Neural cell (in vitro differentiated cells): ENCODE data around the gene ZNF407. TPM values are rescaled to one million over a fixed set of nuclear protein-coding genes. Genes with fewer than 3 reads are reported as not detected.

ENCODE experiments used
- H2AFZ ChIP-seq: fragments of 200-600, 300-800 bp; sonication (generic), shearing (Covaris generic); 2 replicates; pipeline ENCODE4 v1.6.0; 2014; ENCODE audit warnings: low read depth, mild to moderate bottlenecking, antibody characterized with exemption, low read length, moderate library complexity
- H3F3A ChIP-seq: fragments of 200-600 bp; shearing (Covaris generic); 2 replicates; pipeline ENCODE4 v1.6.1; 2016; ENCODE audit warnings: mild to moderate bottlenecking, moderate library complexity, mixed read lengths, antibody characterized with exemption, low read length; ENCODE audit not compliant: insufficient read depth, poor library complexity, severe bottlenecking
- H3K27ac ChIP-seq: fragments of 200-600, 300-800 bp; sonication (generic), shearing (Covaris generic); 2 replicates; pipeline ENCODE4 v1.5.1; 2014; ENCODE audit warnings: mild to moderate bottlenecking, low read length, moderate library complexity
- H3K27me3 ChIP-seq: fragments of 300-800, 200-600 bp; sonication (generic), shearing (Covaris generic); 2 replicates; pipeline ENCODE4 v1.6.0; 2014; ENCODE audit warnings: mild to moderate bottlenecking, low read depth, low read length, moderate library complexity; ENCODE audit not compliant: insufficient read depth
- H3K36me3 ChIP-seq: fragments of 300-800, 200-600 bp; sonication (generic), shearing (Covaris generic); 2 replicates; pipeline ENCODE4 v1.5.1; 2014; ENCODE audit warnings: mild to moderate bottlenecking, antibody characterized with exemption, low read length, moderate library complexity; ENCODE audit not compliant: insufficient read depth
- H3K4me2 ChIP-seq: fragments of 300-800, 200-600 bp; sonication (generic), shearing (Covaris generic); 2 replicates; pipeline ENCODE4 v1.6.0; 2014; ENCODE audit warnings: mild to moderate bottlenecking, low read length
- H3K4me3 ChIP-seq: fragments of 300-800, 200-600 bp; sonication (generic), shearing (Covaris generic); 2 replicates; pipeline ENCODE4 v1.5.1; 2014; ENCODE audit warnings: mild to moderate bottlenecking, low read length, moderate library complexity
- H3K79me2 ChIP-seq: fragments of 200-600 bp; shearing (Covaris generic); replicated peaks from 2 replicates; pipeline ENCODE4 v1.6.0; 2014; ENCODE audit warnings: mild to moderate bottlenecking, low read length, moderate library complexity; ENCODE audit not compliant: insufficient read depth
- H3K9ac ChIP-seq: fragments of 300-800, 200-600 bp; sonication (generic), shearing (Covaris generic); 2 replicates; pipeline ENCODE4 v1.6.1; 2016; ENCODE audit warnings: mild to moderate bottlenecking, low read length, mixed read lengths
- H3K9me2 ChIP-seq: fragments of 200-600 bp; shearing (Covaris generic); 2 replicates; pipeline ENCODE4 v1.6.1; 2016; ENCODE audit warnings: mild to moderate bottlenecking, low read length, mixed read lengths; ENCODE audit not compliant: insufficient read depth
- H3K9me3 ChIP-seq: fragments of 200-600, 300-800 bp; sonication (generic), shearing (Covaris generic); 2 replicates; pipeline ENCODE4 v1.6.1; 2016; ENCODE audit warnings: mild to moderate bottlenecking, mixed run types, low read length, moderate library complexity, mixed read lengths
- H4K20me1 ChIP-seq: fragments of 200-600 bp; shearing (Covaris generic); 2 replicates; pipeline ENCODE4 v1.6.1; 2016; ENCODE audit warnings: mild to moderate bottlenecking, mixed run types; ENCODE audit not compliant: insufficient read depth
- CTCF ChIP-seq: fragments of 450-650 bp; IDR thresholded peaks from 2 replicates; pipeline ENCODE4 v1.5.1; 2014; ENCODE audit warnings: antibody characterized with exemption, mild to moderate bottlenecking, moderate library complexity; ENCODE audit not compliant: poor library complexity, severe bottlenecking
- EP300 ChIP-seq: fragments of 450-650 bp; conservative IDR thresholded peaks from 2 replicates; pipeline ENCODE4 v1.6.1; 2014; ENCODE audit warnings: antibody characterized with exemption, mild to moderate bottlenecking, moderate library complexity; ENCODE audit not compliant: poor library complexity, severe bottlenecking
- EZH2 ChIP-seq: fragments of 200-600, 300-800 bp; shearing (Covaris generic), sonication (generic); IDR thresholded peaks from 2 replicates; pipeline ENCODE4 v1.6.1; 2014; ENCODE audit warnings: antibody characterized with exemption, low read length, borderline replicate concordance, mild to moderate bottlenecking; ENCODE audit not compliant: insufficient read depth, poor library complexity, severe bottlenecking
- MXI1 ChIP-seq: fragments of 450-650 bp; conservative IDR thresholded peaks from 2 replicates; pipeline ENCODE4 v1.6.1; 2014; ENCODE audit warnings: antibody characterized with exemption, mild to moderate bottlenecking; ENCODE audit not compliant: poor library complexity, severe bottlenecking
- POLR2AphosphoS5 ChIP-seq: IDR thresholded peaks from 2 replicates; pipeline ENCODE4 v1.6.1; 2012
- RAD21 ChIP-seq: fragments of 450-650 bp; conservative IDR thresholded peaks from 2 replicates; pipeline ENCODE4 v1.6.1; 2014; ENCODE audit warnings: antibody characterized with exemption, mild to moderate bottlenecking, moderate library complexity
- REST ChIP-seq: IDR thresholded peaks from 2 replicates; pipeline ENCODE4 v1.6.1; 2012; ENCODE audit warnings: borderline replicate concordance
- SMC3 ChIP-seq: fragments of 450-650 bp; conservative IDR thresholded peaks from 2 replicates; pipeline ENCODE4 v1.6.1; 2014; ENCODE audit warnings: antibody characterized with exemption, mild to moderate bottlenecking, moderate library complexity; ENCODE audit not compliant: poor library complexity
- TAF1 ChIP-seq: IDR thresholded peaks from 2 replicates; pipeline ENCODE4 v1.6.1; 2012; ENCODE audit warnings: low read depth
- polyA plus RNA-seq: library from polyadenylated mRNA; depleted of rRNA; stranded (reverse); fragments of >200 nt; gene quantifications from 2 replicates; pipeline ENCODE4 v1.2.3, GENCODE V29; 2014

ZNF407 gene
- polyA plus RNA-seq, 1 donor from 2014 or later: 2.9 TPM

DNA sequence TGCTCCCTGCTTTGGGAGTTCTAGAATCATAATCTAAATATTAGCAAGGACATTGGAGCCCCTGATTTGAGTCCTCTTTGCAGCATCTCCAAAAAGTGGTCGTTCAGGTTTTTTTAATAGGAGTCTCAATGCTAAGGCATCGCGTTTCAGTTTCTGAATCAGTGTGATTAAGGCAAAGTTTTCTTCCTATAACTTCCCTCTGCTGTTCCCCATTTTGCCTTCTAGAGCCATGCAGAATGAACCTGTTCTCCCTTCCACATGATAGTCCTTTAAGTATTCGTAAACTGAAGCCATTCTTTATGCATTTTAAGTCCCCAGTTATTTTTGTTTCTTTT, 451.8 kb downstream of the ZNF407 start:
- Histone ChIP-seq H3K4me2 (no peak overlapping the region), H3K9me2 (no peaks in the 10 kb centered on the region), H3K27ac (no peak overlapping the region), H3K4me3 (no peak overlapping the region), H3F3A (no peaks in the 10 kb centered on the region), H3K79me2 (no peaks in the 10 kb centered on the region), H4K20me1 (no peaks in the 10 kb centered on the region), H3K36me3 (no peaks in the 10 kb centered on the region), H3K9me3 (no peaks in the 10 kb centered on the region), H2AFZ (no peak overlapping the region), H3K27me3 (no peaks in the 10 kb centered on the region), H3K9ac (no peak overlapping the region)
- TF ChIP-seq EZH2: no peak

DNA sequence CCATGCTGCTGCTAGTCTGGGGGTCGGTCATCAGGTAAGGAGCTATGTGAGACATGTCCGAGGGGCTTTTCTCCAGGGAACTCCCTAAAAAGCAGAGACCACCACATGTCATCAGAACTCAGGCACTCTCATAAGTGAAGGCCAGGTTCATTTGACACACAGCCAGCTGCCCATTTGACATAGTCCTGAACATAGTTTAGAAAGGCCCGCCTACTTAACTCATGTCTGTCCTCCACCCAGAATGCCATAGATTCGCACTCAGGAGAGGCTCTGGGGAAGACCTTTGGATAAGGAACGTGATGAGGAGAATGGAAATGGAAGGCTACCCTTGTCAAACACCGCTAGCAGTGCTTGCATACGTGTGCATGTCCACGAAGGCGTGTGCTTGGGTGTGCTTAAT, 454.1 kb downstream of the ZNF407 start:
- Histone ChIP-seq H3F3A (no peaks in the 10 kb centered on the region), H3K9me3 (no peaks in the 10 kb centered on the region), H3K36me3 (no peaks in the 10 kb centered on the region), H3K4me3 (no peak overlapping the region), H3K9ac (no peak overlapping the region), H3K27ac (no peak overlapping the region), H3K79me2 (no peaks in the 10 kb centered on the region), H3K9me2 (no peaks in the 10 kb centered on the region), H3K27me3 (no peaks in the 10 kb centered on the region), H3K4me2 (no peak overlapping the region), H4K20me1 (no peaks in the 10 kb centered on the region), H2AFZ (no peak overlapping the region)
- TF ChIP-seq POLR2AphosphoS5: no peak
- TF ChIP-seq SMC3: no peak
- no peak for TF ChIP-seq CTCF
- TF ChIP-seq EZH2: no peak

DNA sequence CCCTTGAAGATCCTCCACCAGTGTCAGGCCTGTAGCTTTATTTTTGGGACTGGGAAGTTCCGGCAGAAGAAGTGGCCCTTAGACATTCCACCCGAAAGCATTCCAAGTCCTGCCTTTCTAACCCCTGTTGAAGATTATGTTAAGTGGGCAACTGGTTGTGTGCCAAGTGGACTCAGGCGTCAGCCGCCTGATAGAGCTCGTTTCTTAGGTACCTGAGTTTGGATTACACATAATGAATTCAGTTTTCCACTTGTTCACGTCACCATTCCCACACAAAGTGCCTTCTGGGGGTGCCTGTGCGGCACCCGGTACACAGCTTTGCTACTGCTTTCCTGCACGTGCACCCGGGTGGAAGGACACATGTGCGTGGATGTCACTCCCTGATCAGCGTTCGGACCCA, 454.8 kb downstream of the ZNF407 start:
- Histone ChIP-seq H3K27me3 (no peaks in the 10 kb centered on the region), H3K9me3 (no peaks in the 10 kb centered on the region), H3K9ac (no peak overlapping the region), H3K79me2 (no peaks in the 10 kb centered on the region), H4K20me1 (no peaks in the 10 kb centered on the region), H3F3A (no peaks in the 10 kb centered on the region), H2AFZ (no peak overlapping the region), H3K9me2 (no peaks in the 10 kb centered on the region), H3K4me3 (no peak overlapping the region), H3K36me3 (no peaks in the 10 kb centered on the region), H3K4me2 (no peak overlapping the region), H3K27ac (no peak overlapping the region)
- no peak for TF ChIP-seq EZH2
- TF ChIP-seq EP300: no peak
- no peak for TF ChIP-seq CTCF
- TF ChIP-seq RAD21: no peak
- no peak for TF ChIP-seq POLR2AphosphoS5
- TF ChIP-seq MXI1: no peak
- no peak for TF ChIP-seq SMC3
- TF ChIP-seq TAF1: no peak
- no peak for TF ChIP-seq REST
